Activated CD8-positive, alpha-beta memory T cell treated with anti-CD3 and anti-CD28 coated beads, Interleukin-2, amount 50 U/mL, for 24 hours (primary cell): ENCODE results near the gene SLC49A3.
"Not testable (repeated sequence)": the region's sequence is repeated elsewhere in the genome, so short reads cannot be mapped to it uniquely, and the experiment has no call there.

ENCODE experiments used
- DNase-seq: peaks from one replicate; pipeline ENCODE4 v3.0.0-alpha.2; 2020; ENCODE audit errors: extremely low read depth

SLC49A3 gene

GRCh38 chr4:703336-704197 lies 14.6 kb upstream of the SLC49A3 start:
- DNase-seq = no peak

GRCh38 chr4:702618-703048 lies 13.7 kb upstream of the SLC49A3 start:
- DNase-seq = no peak

GRCh38 chr4:700587-701264 lies 11.8 kb upstream of the SLC49A3 start:
- no peak for DNase-seq

GRCh38 chr4:699816-700580 lies 11.0 kb upstream of the SLC49A3 start:
- no peak for DNase-seq

- not testable (repeated sequence) for DNase-seq
These were observed 5.5 kb upstream of the SLC49A3 start for GRCh38 chr4:694341-694940.

GRCh38 chr4:692771-693554 lies 4.0 kb upstream of the SLC49A3 start:
- DNase-seq = no peak

GRCh38 chr4:689723-690122 lies 772 bp upstream of the SLC49A3 start:
- no peak for DNase-seq

GRCh38 chr4:687971-688853 lies 739 bp downstream of the SLC49A3 start:
- DNase-seq = no peak

GRCh38 chr4:687048-687970 lies 1.6 kb downstream of the SLC49A3 start:
- no peak for DNase-seq

- DNase-seq = no peak
These were observed 2.4 kb downstream of the SLC49A3 start for GRCh38 chr4:686413-687040.

- no peak for DNase-seq
These were observed 3.1 kb downstream of the SLC49A3 start for GRCh38 chr4:685679-686412.

GRCh38 chr4:684623-685327 lies 4.2 kb downstream of the SLC49A3 start:
- no peak for DNase-seq

GRCh38 chr4:683982-684622 lies 4.8 kb downstream of the SLC49A3 start:
- no peak for DNase-seq

GRCh38 chr4:683247-683897 lies 5.6 kb downstream of the SLC49A3 start:
- DNase-seq = no peak

GRCh38 chr4:682490-683172 lies 6.3 kb downstream of the SLC49A3 start:
- DNase-seq = no peak
